ENCODE results near the gene HSD17B3. TPM values are rescaled to one million over a fixed set of nuclear protein-coding genes. Genes with fewer than 3 reads are reported as not detected.

HSD17B3 gene
- total and polyA plus RNA-seq, 2 of the 13 experiments (the other 11 are each of a cell fraction or from before 2014, with no cell fraction given) = 0.12 TPM; not detected in 1

DNA sequence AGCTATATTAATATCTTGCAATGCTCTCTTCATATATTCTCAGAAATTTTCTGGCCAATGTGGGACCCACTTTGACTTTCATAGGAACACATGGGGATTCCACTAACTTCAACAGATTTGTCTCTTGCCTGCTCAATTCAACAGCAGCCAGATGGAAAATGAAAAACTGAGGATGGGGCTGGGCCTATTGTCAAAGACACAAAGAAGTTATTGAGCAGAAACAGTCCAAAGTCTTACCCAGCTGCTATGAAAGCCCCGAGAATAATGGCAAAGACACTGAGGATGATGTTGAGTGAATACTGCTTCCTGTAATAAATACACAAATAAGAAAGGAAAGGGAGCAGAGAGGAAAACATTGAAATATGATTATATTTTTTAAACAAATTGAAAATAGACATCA is 48.9 kb upstream of the HSD17B3 start:
- ChIA-PET POLR2A (interaction anchor here (0.8 to 1.1 kb wide), 2 partner anchors 27 to 32 kb away, joined by 3 to 4 read pairs; no protein-coding TSS in a partner anchor), CTCF (ENCODE audit: low intra/inter-chr PET ratio, low total read pairs) (no interaction called here)
- BruUV-seq (replicated peaks) = no TSS peak
- Histone ChIP-seq H3K4me1 (ENCODE audit: insufficient read depth, low read length) (peaks cover 19% of the 10 kb centered on the region), H3K4me2 (ENCODE audit: low read depth, low read length) (no peak overlapping the region), H3K9me3 (ENCODE audit: low read length) (no peaks in the 10 kb centered on the region), H3K79me2 (ENCODE audit: insufficient read depth, low read length) (no peaks in the 10 kb centered on the region), H3K27me3 (ENCODE audit: control insufficient read depth in 1 of 2, insufficient read depth in 2 of 2, low read length in 2 of 2) (no peaks in the 10 kb centered on the region), H3K36me3 (replicated peaks in 1 of 2; ENCODE audit: control insufficient read depth in 1 of 2, insufficient read depth in 2 of 2, low read length in 2 of 2) (peaks cover 18 to 61% of the 10 kb centered on the region in 2 experiments), H2AFZ (ENCODE audit: low read length) (no peak overlapping the region), H3K4me3 (replicated peaks in 1 of 3; ENCODE audit: insufficient read depth in 1 of 3, low read depth in 2 of 3, low read length in 3 of 3) (no peak overlapping the region), H3K27ac (ENCODE audit: extremely low read length, insufficient read depth, low read length) (peak overlapping the region; percentile 7), H3K9ac (ENCODE audit: insufficient read depth, low read depth, low read length) (no peak overlapping the region), H4K20me1 (ENCODE audit: insufficient read depth, low read length) (no peaks in the 10 kb centered on the region)
- no peak for FAIRE-seq
- intact Hi-C loops (cut with micrococcal nuclease; ENCODE audit: unreplicated experiment) (no loop called here), in situ Hi-C loops (cut with HindIII; ENCODE audit: extremely low pct_ligation_motif_present, low pct_unique_long_range_greater_than_20kb) (no loop called here)
- peak; percentile 63; the same call in 1 of the 2 replicates for TF ChIP-seq SOX13 (IDR thresholded peaks at IDR 0.05)
- peak in 1 of 2 experiments; percentile 92; a peak in 2 of 4 replicates for TF ChIP-seq SOX13 (CRISPR knock-in tag; conservative IDR thresholded peaks at IDR 0.05 in 1 of 2, IDR thresholded peaks at IDR 0.05 in 1 of 2)
- TF ChIP-seq SOX6 (IDR thresholded peaks at IDR 0.05) = no peak
- TF ChIP-seq SOX6 (CRISPR knock-in tag; IDR thresholded peaks at IDR 0.05) = peak; percentile 70
- TF ChIP-seq SOX5 (CRISPR knock-in tag; IDR thresholded peaks at IDR 0.05; ENCODE audit: borderline replicate concordance) = peak; percentile 92
- no peak for TF ChIP-seq U2AF2 (IDR thresholded peaks at IDR 0.05; ENCODE audit: low read depth, low read length)
- TF ChIP-seq, protein P1, sequence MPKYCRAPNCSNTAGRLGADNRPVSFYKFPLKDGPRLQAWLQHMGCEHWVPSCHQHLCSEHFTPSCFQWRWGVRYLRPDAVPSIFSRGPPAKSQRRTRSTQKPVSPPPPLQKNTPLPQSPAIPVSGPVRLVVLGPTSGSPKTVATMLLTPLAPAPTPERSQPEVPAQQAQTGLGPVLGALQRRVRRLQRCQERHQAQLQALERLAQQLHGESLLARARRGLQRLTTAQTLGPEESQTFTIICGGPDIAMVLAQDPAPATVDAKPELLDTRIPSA (CRISPR knock-in tag; IDR thresholded peaks at IDR 0.05; ENCODE audit: borderline replicate concordance) = no peak
- TF ChIP-seq, protein P2, sequence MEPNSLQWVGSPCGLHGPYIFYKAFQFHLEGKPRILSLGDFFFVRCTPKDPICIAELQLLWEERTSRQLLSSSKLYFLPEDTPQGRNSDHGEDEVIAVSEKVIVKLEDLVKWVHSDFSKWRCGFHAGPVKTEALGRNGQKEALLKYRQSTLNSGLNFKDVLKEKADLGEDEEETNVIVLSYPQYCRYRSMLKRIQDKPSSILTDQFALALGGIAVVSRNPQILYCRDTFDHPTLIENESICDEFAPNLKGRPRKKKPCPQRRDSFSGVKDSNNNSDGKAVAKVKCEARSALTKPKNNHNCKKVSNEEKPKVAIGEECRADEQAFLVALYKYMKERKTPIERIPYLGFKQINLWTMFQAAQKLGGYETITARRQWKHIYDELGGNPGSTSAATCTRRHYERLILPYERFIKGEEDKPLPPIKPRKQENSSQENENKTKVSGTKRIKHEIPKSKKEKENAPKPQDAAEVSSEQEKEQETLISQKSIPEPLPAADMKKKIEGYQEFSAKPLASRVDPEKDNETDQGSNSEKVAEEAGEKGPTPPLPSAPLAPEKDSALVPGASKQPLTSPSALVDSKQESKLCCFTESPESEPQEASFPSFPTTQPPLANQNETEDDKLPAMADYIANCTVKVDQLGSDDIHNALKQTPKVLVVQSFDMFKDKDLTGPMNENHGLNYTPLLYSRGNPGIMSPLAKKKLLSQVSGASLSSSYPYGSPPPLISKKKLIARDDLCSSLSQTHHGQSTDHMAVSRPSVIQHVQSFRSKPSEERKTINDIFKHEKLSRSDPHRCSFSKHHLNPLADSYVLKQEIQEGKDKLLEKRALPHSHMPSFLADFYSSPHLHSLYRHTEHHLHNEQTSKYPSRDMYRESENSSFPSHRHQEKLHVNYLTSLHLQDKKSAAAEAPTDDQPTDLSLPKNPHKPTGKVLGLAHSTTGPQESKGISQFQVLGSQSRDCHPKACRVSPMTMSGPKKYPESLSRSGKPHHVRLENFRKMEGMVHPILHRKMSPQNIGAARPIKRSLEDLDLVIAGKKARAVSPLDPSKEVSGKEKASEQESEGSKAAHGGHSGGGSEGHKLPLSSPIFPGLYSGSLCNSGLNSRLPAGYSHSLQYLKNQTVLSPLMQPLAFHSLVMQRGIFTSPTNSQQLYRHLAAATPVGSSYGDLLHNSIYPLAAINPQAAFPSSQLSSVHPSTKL (CRISPR knock-in tag; IDR thresholded peaks at IDR 0.05) = 0 out of 2 replicates have a peak, but pooled peaks have one; percentile 29
- no peak for ATAC-seq
- peak; percentile 65 for DNase-seq (ENCODE audit: low spot score)
- 33% methylated on average over 1 of the region's 1 CpG for WGBS (ENCODE audit: low lambda C conversion rate)

Data from HepG2 (cell line).